ENCODE measurements around the gene SPECC1L. TPM values are rescaled to one million over a fixed set of nuclear protein-coding genes. Genes with fewer than 3 reads are reported as not detected.

SPECC1L gene
- total RNA-seq, 1 donor from 2014 or later = 123 TPM

GRCh38 chr22:24433828-24434470, 163.3 kb downstream of the SPECC1L start:
- Mint-ChIP-seq H3K4me3 (no peak overlapping the region), H3K27me3 (ENCODE audit: low read depth) (peaks cover 3% of the 10 kb centered on the region), H3K9me3 (no peaks in the 10 kb centered on the region), H3K36me3 (ENCODE audit: low read depth) (no peaks in the 10 kb centered on the region), H3K4me1 (peaks cover 11% of the 10 kb centered on the region), H3K27ac (ENCODE audit: unreplicated experiment) (no peak overlapping the region)
- DNase-seq (ENCODE audit: low read depth, low spot score) = no peak
- TF ChIP-seq CTCF (conservative IDR thresholded peaks at IDR 0.05) = no peak

GRCh38 chr22:24434471-24435322, 164.1 kb downstream of the SPECC1L start:
- Mint-ChIP-seq H3K4me1 (peaks cover 4% of the 10 kb centered on the region), H3K36me3 (ENCODE audit: low read depth) (no peaks in the 10 kb centered on the region), H3K27ac (ENCODE audit: unreplicated experiment) (peak overlapping the region; percentile 36), H3K27me3 (ENCODE audit: low read depth) (no peaks in the 10 kb centered on the region), H3K9me3 (no peaks in the 10 kb centered on the region), H3K4me3 (peak overlapping the region; percentile 23)
- TF ChIP-seq CTCF (conservative IDR thresholded peaks at IDR 0.05) = no peak
- no peak for DNase-seq (ENCODE audit: low read depth, low spot score)

- no peak overlapping the region for H3K27ac Mint-ChIP-seq (ENCODE audit: unreplicated experiment)
- no peaks in the 10 kb centered on the region for H3K36me3 Mint-ChIP-seq (ENCODE audit: low read depth)
- no peak for DNase-seq (ENCODE audit: low read depth, low spot score)
- H3K27me3 Mint-ChIP-seq (ENCODE audit: low read depth) = no peaks in the 10 kb centered on the region
- peaks cover 4% of the 10 kb centered on the region for H3K4me1 Mint-ChIP-seq
- no peak overlapping the region for H3K4me3 Mint-ChIP-seq
- no peaks in the 10 kb centered on the region for H3K9me3 Mint-ChIP-seq
- no peak for TF ChIP-seq CTCF (conservative IDR thresholded peaks at IDR 0.05)
Measured at GRCh38 chr22:24435323-24435645, 164.7 kb downstream of the SPECC1L start.

- H3K27ac Mint-ChIP-seq (ENCODE audit: unreplicated experiment) = no peak overlapping the region
- no peaks in the 10 kb centered on the region for H3K9me3 Mint-ChIP-seq
- peaks cover 4% of the 10 kb centered on the region for H3K4me1 Mint-ChIP-seq
- no peaks in the 10 kb centered on the region for H3K27me3 Mint-ChIP-seq (ENCODE audit: low read depth)
- no peak overlapping the region for H3K4me3 Mint-ChIP-seq
- DNase-seq (ENCODE audit: low read depth, low spot score) = no peak
- H3K36me3 Mint-ChIP-seq (ENCODE audit: low read depth) = no peaks in the 10 kb centered on the region
- TF ChIP-seq CTCF (conservative IDR thresholded peaks at IDR 0.05) = no peak
Measured at GRCh38 chr22:24435861-24436371, 165.3 kb downstream of the SPECC1L start.

- H3K4me3 Mint-ChIP-seq = no peak overlapping the region
- no peak for TF ChIP-seq CTCF (conservative IDR thresholded peaks at IDR 0.05)
- peaks cover 4% of the 10 kb centered on the region for H3K4me1 Mint-ChIP-seq
- no peaks in the 10 kb centered on the region for H3K9me3 Mint-ChIP-seq
- H3K27ac Mint-ChIP-seq (ENCODE audit: unreplicated experiment) = no peak overlapping the region
- H3K27me3 Mint-ChIP-seq (ENCODE audit: low read depth) = no peaks in the 10 kb centered on the region
- H3K36me3 Mint-ChIP-seq (ENCODE audit: low read depth) = no peaks in the 10 kb centered on the region
- no peak for DNase-seq (ENCODE audit: low read depth, low spot score)
Measured at GRCh38 chr22:24436553-24436952, 165.9 kb downstream of the SPECC1L start.

Data from neural crest cell (in vitro differentiated cells).